ENCODE data around the gene FAM83G.

- TF ChIP-seq EP300 (IDR thresholded peaks at IDR 0.05): no peak
- no peak for TF ChIP-seq POLR2A (IDR thresholded peaks at IDR 0.05)
These were observed 79.4 kb downstream of the FAM83G start for GRCh38 chr17:18925187-18925586.

All from ovary (tissue), 1 donor.